CD4-positive, alpha-beta T cell treated with Interleukin-15 for 1 hour (primary cell): Measurements from ENCODE around the gene CWH43.
"Not testable (repeated sequence)": the region's sequence is repeated elsewhere in the genome, so short reads cannot be mapped to it uniquely, and the experiment has no call there.

ENCODE experiments used
- DNase-seq: peaks from one replicate; pipeline ENCODE4 v3.0.0-alpha.2; 2020

Gene CWH43

GRCh38 chr4:49098034-49098759 is 112.1 kb downstream of the CWH43 start:
- not testable (repeated sequence) for DNase-seq

- not testable (repeated sequence) for DNase-seq
Observed at GRCh38 chr4:49099831-49100444, 113.9 kb downstream of the CWH43 start.

- not testable (repeated sequence) for DNase-seq
Observed at GRCh38 chr4:49102344-49102898, 116.3 kb downstream of the CWH43 start.

DNA sequence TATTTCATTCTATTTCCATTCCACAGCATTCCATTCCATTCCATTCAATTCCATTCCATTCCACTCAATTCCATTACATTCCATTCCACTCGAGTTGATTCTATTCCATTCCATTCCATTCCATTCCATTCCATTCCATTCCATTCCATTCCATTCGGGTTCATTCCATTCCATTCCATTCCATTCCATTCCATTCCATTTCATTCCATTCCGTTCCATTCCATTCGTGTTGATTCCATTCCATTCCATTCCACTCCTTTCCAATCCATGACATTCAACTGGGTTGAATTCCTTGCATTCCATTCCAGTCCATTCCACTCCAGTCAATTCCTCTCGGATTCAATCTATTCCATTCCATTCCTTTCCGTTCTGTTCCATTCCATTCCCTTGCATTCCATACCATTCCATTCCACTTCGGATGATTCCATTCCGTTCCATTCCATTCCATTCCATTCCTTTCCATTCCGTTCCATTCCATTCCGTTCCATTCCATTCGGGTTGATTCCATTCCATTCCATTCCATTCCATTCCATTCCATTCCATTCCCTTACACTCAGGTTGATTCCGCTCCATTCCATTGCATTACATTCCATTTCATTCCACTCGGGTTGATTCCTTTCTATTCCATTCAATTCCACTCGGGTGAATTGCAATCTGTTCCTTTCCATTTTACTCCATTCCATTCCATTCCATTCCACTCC is 117.5 kb downstream of the CWH43 start:
- not testable (repeated sequence) for DNase-seq

DNA sequence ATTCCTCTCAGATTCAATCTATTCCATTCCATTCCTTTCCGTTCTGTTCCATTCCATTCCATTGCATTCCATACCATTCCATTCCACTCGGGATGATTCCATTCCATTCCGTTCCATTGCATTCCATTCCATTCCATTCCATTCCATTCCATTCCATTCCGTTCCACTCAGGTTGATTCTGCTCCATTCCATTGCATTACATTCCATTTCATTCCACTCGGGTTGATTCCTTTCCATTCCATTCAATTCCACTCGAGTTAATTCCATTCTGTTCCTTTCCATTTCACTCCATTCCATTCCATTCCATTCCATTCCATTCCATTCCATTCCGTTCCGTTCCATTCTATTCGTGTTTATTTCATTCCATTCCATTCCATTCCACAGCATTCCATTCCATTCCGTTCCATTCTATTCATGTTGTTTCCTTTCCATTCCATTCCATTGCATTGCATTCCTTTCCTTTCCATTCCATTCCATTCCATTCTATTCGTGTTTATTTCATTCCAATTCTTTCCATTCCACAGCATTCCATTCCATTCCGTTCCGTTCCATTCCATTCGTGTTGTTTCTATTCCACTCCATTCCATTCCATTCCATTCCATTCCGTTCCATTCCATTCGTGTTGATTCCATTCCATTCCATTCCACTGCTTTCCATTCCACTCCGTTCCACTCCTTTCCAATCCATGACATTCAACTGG is 118.3 kb downstream of the CWH43 start:
- not testable (repeated sequence) for DNase-seq

DNA sequence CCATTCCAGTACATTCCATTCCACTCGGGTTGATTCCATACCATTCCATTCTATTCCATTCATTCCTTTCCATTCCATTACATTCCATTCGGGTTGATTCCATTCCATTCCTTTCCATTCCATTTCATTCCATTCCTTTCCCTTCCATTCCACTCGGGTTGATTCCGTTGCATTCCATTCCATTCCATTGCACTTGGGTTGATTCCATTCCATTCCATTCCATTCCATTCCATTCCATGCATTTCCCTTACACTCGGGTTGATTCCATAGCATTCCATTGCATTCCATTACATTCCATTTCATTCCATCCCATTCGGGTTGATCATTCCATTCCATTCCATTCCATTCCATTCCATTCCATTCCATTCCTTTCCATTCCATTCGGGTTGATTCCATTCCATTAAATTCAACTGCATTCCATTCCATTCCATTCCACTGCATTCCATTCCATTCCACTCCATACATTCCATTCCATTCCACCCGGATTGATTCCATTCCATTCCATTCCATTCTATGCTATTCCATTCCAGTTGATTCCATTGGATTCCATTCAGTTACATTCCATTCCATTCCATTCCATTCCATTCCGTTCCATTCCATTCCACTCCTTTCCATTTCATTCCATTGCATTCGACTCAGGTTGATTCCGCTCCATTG is 119.3 kb downstream of the CWH43 start:
- not testable (repeated sequence) for DNase-seq

- not testable (repeated sequence) for DNase-seq
Observed at GRCh38 chr4:49107262-49107661, 121.2 kb downstream of the CWH43 start.

DNA sequence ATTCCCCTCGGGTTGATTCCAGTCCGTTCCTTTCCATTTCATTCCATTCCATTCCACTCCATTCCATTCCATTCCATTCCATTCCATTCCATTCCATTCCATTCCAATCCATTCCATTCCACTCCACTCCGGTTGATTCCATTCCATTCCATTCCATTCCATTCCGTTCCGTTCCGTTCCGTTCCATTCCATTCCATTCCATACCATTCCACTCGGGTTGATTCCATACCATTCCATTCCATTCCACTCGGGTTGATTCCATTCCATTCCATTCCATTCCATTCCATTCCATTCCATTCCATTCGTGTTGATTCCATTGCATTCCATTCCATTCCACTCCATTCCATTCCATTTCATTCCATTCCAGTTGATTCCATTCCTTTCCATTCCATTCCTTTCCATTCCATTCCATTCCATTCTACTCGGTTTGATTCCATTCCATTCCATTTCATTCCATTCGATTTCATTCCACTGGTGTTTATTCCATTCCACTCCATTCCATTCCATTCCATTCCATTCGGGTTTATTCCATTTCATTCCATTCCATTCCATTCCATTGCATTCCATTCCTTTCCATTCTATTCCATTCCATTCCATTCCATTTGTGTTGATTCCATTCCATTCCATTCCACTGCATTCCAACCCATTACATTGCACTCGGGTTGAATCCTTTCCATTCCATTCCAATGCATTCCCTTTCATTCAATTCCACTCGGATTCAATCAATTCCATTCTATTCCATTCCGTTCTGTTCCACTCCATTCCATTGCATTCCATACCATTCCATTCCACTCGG is 122.3 kb downstream of the CWH43 start:
- not testable (repeated sequence) for DNase-seq

- not testable (repeated sequence) for DNase-seq
Observed at GRCh38 chr4:49109567-49110166, 123.6 kb downstream of the CWH43 start.

DNA sequence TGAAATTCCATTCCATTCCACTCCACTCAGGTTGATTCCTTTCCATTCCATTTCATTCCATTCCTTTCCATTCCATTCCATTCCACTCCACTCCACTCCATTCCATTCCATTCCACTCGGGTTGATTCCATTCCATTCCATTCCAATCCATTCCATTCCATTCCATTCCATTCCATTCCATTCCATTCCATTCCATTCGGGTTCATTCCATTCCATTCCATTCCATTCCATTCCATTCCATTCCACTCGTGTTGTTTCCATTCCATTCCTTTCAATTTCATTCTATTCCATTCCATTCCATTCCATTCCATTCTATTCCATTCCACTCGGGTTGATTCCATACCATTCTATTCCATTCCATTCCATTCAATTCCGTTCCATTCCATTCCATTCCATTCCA is 124.5 kb downstream of the CWH43 start:
- DNase-seq: not testable (repeated sequence)
